Measurements from ENCODE around the gene DYNC1I2.

DYNC1I2 gene

GRCh38 chr2:171785450-171785849 is 98.2 kb downstream of the DYNC1I2 start:
- DNase-seq: no peak

DNA sequence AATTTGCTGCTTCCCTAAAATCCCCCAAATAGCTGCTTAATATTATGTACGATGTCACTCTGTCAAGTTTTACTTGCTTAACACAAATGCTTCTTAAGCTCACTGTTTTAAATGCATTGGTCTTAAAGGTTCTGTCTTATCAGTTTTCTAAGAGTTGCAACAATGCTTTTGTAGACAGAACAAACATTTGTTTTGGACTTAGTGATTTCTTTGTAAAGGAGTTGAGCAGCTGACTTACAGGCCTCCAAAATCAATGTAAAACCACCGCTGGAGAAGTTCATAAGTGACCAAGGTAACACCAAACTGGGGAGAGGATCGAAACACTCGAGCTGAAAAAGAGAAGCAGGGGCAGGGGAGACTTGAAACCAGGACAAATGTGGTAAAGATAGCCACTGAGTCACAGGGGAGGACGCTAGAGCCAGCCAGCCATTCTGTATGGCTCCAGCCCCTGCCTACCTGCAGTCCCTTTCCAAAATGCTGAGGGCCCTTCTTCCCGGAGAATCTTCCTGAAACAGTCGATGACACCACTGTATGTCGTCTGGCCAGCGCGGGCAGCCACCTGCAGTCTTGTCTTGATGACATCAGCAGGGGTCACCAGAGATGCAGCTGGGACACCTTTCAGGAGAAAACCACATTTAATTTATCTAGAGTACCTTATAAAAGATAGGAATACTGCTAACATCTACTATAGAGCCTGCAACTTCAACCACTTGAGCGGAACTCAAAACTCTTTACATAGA is 100.2 kb downstream of the DYNC1I2 start:
- DNase-seq: no peak

- no peak for DNase-seq
These were observed 101.2 kb downstream of the DYNC1I2 start for GRCh38 chr2:171788316-171788993.

GRCh38 chr2:171789956-171790355 is 102.7 kb downstream of the DYNC1I2 start:
- DNase-seq: no peak

GRCh38 chr2:171791361-171791760 is 104.1 kb downstream of the DYNC1I2 start:
- DNase-seq: no peak

- DNase-seq: no peak
These were observed 104.9 kb downstream of the DYNC1I2 start for GRCh38 chr2:171792157-171792556.

DNA sequence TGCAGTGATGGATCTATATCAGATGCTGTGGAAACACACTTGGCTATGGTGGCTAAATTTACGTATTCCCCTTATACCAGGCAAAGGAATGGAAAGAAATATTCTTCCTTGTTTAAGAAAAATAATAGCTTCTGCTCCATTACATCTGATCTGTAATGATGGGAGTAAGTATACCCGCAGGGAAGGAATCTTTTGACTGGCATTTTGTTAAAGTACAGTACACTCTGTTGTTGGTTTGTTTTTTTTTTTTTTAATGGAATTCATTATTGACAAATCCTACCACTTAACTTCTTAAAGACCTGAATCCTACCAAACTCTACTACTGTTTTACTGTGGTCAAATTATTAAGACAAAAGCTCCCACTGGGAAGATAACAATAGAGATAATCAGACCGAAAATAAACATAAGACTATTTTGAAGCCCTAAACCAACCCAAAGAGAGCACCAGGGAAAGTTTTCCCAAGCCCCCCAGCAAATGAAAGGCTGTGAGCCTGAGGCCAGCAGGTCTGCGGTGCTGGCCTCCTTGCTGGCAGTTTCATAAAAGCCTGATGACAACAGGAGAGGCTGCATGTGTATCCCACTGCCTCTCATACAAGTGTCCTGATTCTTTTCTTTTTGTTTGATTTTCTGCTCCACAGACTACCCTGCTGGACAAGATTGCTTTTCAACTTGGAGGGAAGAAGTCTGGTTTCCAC is 105.8 kb downstream of the DYNC1I2 start:
- no peak for DNase-seq

DNA sequence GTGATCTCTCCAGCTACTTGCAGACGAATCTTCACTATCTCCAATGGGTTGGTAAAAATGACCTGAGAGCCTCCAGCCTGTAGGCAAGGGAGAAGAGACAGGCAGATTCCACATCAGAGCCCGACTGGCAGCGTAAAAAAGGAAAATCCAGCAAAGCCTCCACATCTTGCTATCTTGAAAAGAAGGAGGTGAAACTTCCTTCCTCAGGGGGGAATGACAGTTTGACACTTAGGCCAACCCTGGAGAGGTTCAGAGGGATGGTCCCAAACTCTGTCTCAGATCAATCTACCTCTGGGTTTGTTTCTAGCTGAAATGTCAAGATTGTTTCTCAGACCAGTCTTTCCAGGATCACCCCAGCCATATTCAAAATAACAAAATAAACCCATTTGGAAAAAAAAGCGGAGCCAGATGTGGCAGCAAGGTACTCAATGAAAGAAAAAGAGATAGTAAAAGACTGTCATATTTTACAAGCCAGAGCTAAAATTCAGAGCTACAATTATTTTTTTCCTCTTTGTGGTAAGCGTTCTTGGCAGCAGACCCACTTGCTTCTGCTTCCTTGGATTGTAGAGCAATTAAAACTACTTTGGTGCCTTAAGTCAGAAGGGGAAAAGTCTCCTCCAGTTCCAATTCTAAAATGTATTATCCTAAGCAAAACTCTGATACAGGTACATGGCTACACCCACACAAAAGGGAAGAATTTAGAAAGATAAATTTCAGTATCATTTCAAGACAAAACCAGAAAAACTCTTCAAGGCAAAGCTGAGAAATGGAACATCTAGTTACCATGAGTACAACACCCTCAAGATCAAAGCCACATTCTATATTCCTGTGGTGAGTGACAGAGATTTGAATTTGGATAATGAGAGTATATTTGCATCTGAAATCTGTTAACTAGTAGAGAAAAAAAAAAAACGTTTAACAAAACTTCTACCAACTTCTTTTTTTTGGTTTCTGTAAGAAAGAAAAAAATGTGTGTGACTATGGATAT is 106.7 kb downstream of the DYNC1I2 start:
- DNase-seq: no peak

- no peak for DNase-seq
These were observed 107.6 kb downstream of the DYNC1I2 start for GRCh38 chr2:171794918-171795317.

All from CD4-positive, alpha-beta T cell treated with Interleukin-17A for 1 hour (primary cell).